Upper lobe of right lung (tissue), 1 donor: Measurements from ENCODE around the gene TCF12. TPM values are rescaled to one million over a fixed set of nuclear protein-coding genes. Genes with fewer than 3 reads are reported as not detected.

Experiments
- ATAC-seq: fragments of 200-7000 bp; cut with Tn5 transposase; one replicate; pipeline ENCODE4 v1.9.1; 2020; ENCODE audit warnings: mild to moderate bottlenecking, moderate library complexity
- DNase-seq: peaks from one replicate; pipeline ENCODE4 v3.0.0-alpha.2; 2020
- H3K27ac ChIP-seq: fragments of 200-600 bp; one replicate; pipeline ENCODE4 v1.8.0; 2022
- H3K27me3 ChIP-seq: fragments of 200-600 bp; one replicate; pipeline ENCODE4 v1.8.0; 2022; ENCODE audit warnings: mild to moderate bottlenecking
- H3K36me3 ChIP-seq: fragments of 200-600 bp; one replicate; pipeline ENCODE4 v1.8.0; 2022
- H3K4me1 ChIP-seq: fragments of 200-600 bp; one replicate; pipeline ENCODE4 v1.8.0; 2022
- H3K4me3 ChIP-seq: fragments of 200-600 bp; one replicate; pipeline ENCODE4 v1.8.0; 2022; ENCODE audit warnings: mild to moderate bottlenecking
- H3K9me3 ChIP-seq: fragments of 200-600 bp; one replicate; pipeline ENCODE4 v1.8.0; 2022
- CTCF ChIP-seq: fragments of 200-600 bp; IDR thresholded peaks from one replicate; pipeline ENCODE4 v1.8.0; 2022; ENCODE audit warnings: antibody characterized with exemption
- intact Hi-C: fragments of 100-400 bp; cut with DNase I; formaldehyde crosslinking; loops from one replicate; pipeline ENCODE4 v1.11.0; 2022
- total RNA-seq: library from RNA; stranded (reverse); fragmentation: NEBNext Ultra II Directional; extraction: Animal tissue kit (Norgen Biotek cat#: 25700); gene quantifications from one replicate; pipeline ENCODE4 v1.2.1, GENCODE V29; 2021
- donor health status: DM: no; HTN: yes; CAD: no; lungs with severe emphysema.

The TCF12 gene
- total RNA-seq, 1 donor from 2014 or later: 103 TPM

- Histone ChIP-seq H3K36me3 (no peaks in the 10 kb centered on the region), H3K4me3 (no peak overlapping the region), H3K9me3 (no peaks in the 10 kb centered on the region), H3K4me1 (no peaks in the 10 kb centered on the region), H3K27me3 (no peaks in the 10 kb centered on the region), H3K27ac (no peak overlapping the region)
- no peak for ATAC-seq
- no peak for DNase-seq
- no peak for TF ChIP-seq CTCF
- intact Hi-C loops: loop anchor here (10.0 kb wide), 2 partner anchors 157 to 807 kb away; no protein-coding TSS in a partner anchor
Measured at GRCh38 chr15:57301307-57301706, 382.9 kb downstream of the TCF12 start.

DNA sequence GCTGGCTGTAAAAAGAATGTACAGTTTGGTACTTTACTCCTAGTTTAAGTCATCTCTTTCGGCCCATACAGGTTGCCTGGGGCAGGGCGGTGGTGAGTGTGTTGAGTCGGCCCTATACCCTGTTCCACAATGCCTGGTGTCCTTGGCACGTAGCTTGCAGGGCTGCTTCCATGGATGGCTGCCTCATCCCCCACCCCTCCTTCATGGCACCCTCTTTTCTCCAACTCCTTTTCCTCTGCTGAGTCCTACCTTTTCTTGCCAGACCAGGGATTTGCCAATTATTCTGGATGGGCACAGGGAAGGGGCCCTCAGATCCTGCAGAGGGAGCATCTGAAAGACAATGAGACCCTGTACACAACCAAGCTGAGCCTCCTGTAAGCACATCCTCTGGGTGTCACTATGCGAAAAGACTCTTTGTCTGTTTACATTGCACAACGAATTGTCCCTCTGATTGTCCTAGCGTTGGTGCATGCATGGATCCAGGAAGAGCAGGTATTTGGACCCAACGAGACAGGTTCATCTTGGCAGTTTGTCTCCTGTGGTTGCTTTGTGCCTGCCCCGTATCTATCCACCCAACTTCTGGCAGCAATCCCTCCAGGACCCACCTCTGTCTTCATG lies 384.3 kb downstream of the TCF12 start:
- ATAC-seq (no peak), DNase-seq (no peak)
- H3K4me1 ChIP-seq: peaks cover 7% of the 10 kb centered on the region
- H3K9me3 ChIP-seq: no peaks in the 10 kb centered on the region
- intact Hi-C loops: loop anchor here (10.0 kb wide), 2 partner anchors 158 to 808 kb away; no protein-coding TSS in a partner anchor
- H3K27ac ChIP-seq: no peak overlapping the region
- no peaks in the 10 kb centered on the region for H3K36me3 ChIP-seq
- TF ChIP-seq CTCF: no peak
- no peak overlapping the region for H3K4me3 ChIP-seq
- no peaks in the 10 kb centered on the region for H3K27me3 ChIP-seq

DNA sequence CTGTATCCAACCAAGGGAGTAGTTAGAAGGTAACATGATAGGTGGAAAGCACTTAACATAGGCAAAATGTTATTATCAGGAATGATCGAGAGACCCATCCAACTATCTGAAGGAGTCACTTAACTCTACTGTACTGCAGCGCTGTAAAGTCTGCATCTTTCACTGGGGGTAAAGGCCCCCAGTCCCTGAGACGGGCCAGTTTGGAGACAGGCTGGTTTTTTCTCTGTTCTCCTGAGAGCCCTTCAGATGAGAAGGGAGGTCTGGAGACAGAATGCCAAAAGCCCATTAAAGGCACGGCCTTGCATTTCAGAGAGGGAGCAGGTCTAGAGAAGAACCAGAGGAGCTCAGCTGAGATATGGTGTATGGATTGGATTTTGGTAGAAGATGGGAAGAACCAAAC lies 386.6 kb downstream of the TCF12 start:
- no peaks in the 10 kb centered on the region for H3K27me3 ChIP-seq
- no peak for DNase-seq
- no peaks in the 10 kb centered on the region for H3K36me3 ChIP-seq
- H3K27ac ChIP-seq: no peak overlapping the region
- peaks cover 7% of the 10 kb centered on the region for H3K4me1 ChIP-seq
- ATAC-seq: no peak
- no peaks in the 10 kb centered on the region for H3K9me3 ChIP-seq
- TF ChIP-seq CTCF: no peak
- H3K4me3 ChIP-seq: no peak overlapping the region
- intact Hi-C loops: loop anchor here (10.0 kb wide), 2 partner anchors 160 to 810 kb away; no protein-coding TSS in a partner anchor

- H3K4me1 ChIP-seq: peaks cover 7% of the 10 kb centered on the region
- ATAC-seq (peak; percentile 95), DNase-seq (peak; percentile 94)
- no peaks in the 10 kb centered on the region for H3K9me3 ChIP-seq
- intact Hi-C loops: loop anchor here (10.0 kb wide), 2 partner anchors 162 to 812 kb away; no protein-coding TSS in a partner anchor
- no peaks in the 10 kb centered on the region for H3K27me3 ChIP-seq
- TF ChIP-seq CTCF: peak; percentile 91
- peak overlapping the region; percentile 56 for H3K4me3 ChIP-seq
- peak overlapping the region; percentile 61 for H3K27ac ChIP-seq
- H3K36me3 ChIP-seq: no peaks in the 10 kb centered on the region
Measured at GRCh38 chr15:57306161-57306943, 387.9 kb downstream of the TCF12 start.

DNA sequence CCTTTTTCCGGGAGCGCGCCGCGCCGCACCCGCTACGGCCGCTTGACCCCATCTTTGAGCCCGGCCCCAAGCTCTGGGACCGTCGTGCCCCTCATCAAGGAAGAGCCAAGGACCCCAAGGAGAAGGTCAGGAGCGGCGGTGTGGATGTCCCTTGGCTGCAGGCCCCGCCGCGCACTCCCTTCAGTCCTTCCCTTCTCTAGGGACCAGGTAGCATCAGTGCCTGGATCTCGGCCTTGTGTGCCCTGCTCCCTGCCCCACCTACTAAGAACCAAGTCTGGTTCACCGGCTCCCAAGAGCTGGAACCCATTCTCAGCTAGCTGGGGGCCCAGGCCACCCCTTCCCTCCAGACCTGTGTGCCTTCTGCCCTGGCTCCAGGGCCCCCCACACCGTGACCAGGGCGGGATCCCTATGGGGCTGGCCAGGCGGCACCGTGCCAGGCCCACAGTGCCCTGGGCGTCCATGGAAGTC lies 388.5 kb downstream of the TCF12 start:
- peak; percentile 11 for ATAC-seq
- Histone ChIP-seq H3K9me3 (no peaks in the 10 kb centered on the region), H3K4me3 (peak overlapping the region; percentile 56), H3K36me3 (no peaks in the 10 kb centered on the region), H3K4me1 (peaks cover 7% of the 10 kb centered on the region), H3K27me3 (no peaks in the 10 kb centered on the region), H3K27ac (peak overlapping the region; percentile 42)
- TF ChIP-seq CTCF: peak; percentile 4
- intact Hi-C loops: loop anchor here (10.0 kb wide), 2 partner anchors 162 to 812 kb away; no protein-coding TSS in a partner anchor
- no peak for DNase-seq
